HCT116 (cell line): ENCODE results near the gene SLC44A5.

Experiments used
- ATF3 ChIP-seq: IDR thresholded peaks from 2 replicates; pipeline ENCODE4 v1.6.1; 2012
- CTCF ChIP-seq, 3 experiments: fragments of 200-600 bp in 1 of 3; sonication (generic) in 1 of 3; IDR thresholded peaks in 2 of 3; conservative IDR thresholded peaks in 1 of 3; 2 replicates each; pipeline ENCODE4 v1.5.1; 2012 to 2017; ENCODE audit warnings: low read depth in 2 of 3, low read length in 2 of 3, antibody characterized with exemption in 1 of 3, borderline replicate concordance in 1 of 3, control low read depth in 1 of 3, mild to moderate bottlenecking in 1 of 3, mixed read lengths in 1 of 3, mixed run types in 1 of 3, moderate library complexity in 1 of 3; ENCODE audit not compliant: insufficient read depth in 1 of 3
- ELF1 ChIP-seq: IDR thresholded peaks from 2 replicates; pipeline ENCODE4 v1.6.1; 2012; ENCODE audit warnings: low read depth, borderline replicate concordance
- EZH2 ChIP-seq: fragments of 200-600 bp; sonication (generic); IDR thresholded peaks from 2 replicates; pipeline ENCODE4 v1.6.1; 2017; ENCODE audit warnings: antibody characterized with exemption, mixed run types
- MAX ChIP-seq: IDR thresholded peaks from 2 replicates; pipeline ENCODE4 v1.6.1; 2012
- POLR2A ChIP-seq: IDR thresholded peaks from 2 replicates; pipeline ENCODE4 v1.7.0; 2011; ENCODE audit warnings: borderline replicate concordance; ENCODE audit not compliant: insufficient read depth, insufficient read length; ENCODE audit errors: extremely low read depth
- POLR2AphosphoS5 ChIP-seq: IDR thresholded peaks from 2 replicates; pipeline ENCODE4 v1.6.1; 2011; ENCODE audit warnings: mild to moderate bottlenecking, low read depth, low read length, moderate library complexity

GRCh38 chr1:75330624-75331023 lies 280.3 kb downstream of the SLC44A5 start:
- TF ChIP-seq POLR2A, result no peak
- no peak for TF ChIP-seq CTCF (IDR thresholded peaks at IDR 0.05 in 2 of 3, conservative IDR thresholded peaks at IDR 0.05 in 1 of 3; ENCODE audit: borderline replicate concordance in 1 of 3, insufficient read depth in 1 of 3, low read depth in 2 of 3, low read length in 2 of 3)
- no peak for TF ChIP-seq POLR2AphosphoS5
- TF ChIP-seq ATF3, result no peak
- TF ChIP-seq ELF1, result no peak
- no peak for TF ChIP-seq MAX
- TF ChIP-seq EZH2, result no peak
